Adrenal gland (tissue), 12 donors: Measurements from ENCODE around the gene CEMIP2. TPM values are rescaled to one million over a fixed set of nuclear protein-coding genes. Genes with fewer than 3 reads are reported as not detected.

Source experiments
- DNase-seq, 7 donors: peaks; one replicate each; pipeline ENCODE4 v3.0.0-alpha.2; 2019 to 2020
- H3K27ac ChIP-seq, 5 donors: fragments of 200-600 bp; sonication (generic) in 4 of 5; 1 replicate in 3 of 5; 2 replicates in 2 of 5; pipeline versions ENCODE4 v1.5.1 to v1.8.0; 2016 to 2020; ENCODE audit warnings: mild to moderate bottlenecking in 1 of 5
- H3K27me3 ChIP-seq: fragments of 200-600 bp; 2 replicates; pipeline ENCODE4 v1.8.0; 2021
- H3K36me3 ChIP-seq, 2 donors: fragments of 200-600 bp; replicated peaks in 1 of 2; 1 replicate in 1 of 2; 2 replicates in 1 of 2; pipeline versions ENCODE4 v1.5.1 to v1.8.0; 2018 to 2022
- H3K4me1 ChIP-seq, 2 donors: fragments of 200-600 bp; replicated peaks in 1 of 2; 1 replicate in 1 of 2; 2 replicates in 1 of 2; pipeline versions ENCODE4 v1.5.1 to v1.8.0; 2018 to 2021
- H3K4me3 ChIP-seq, 4 donors: fragments of 200-600 bp; sonication (generic) in 3 of 4; one replicate each; pipeline ENCODE4 v1.5.1; 2016 to 2018
- H3K9me3 ChIP-seq, 3 donors: fragments of 200-600 bp; sonication (generic) in 1 of 3; replicated peaks in 1 of 3; 1 replicate in 2 of 3; 2 replicates in 1 of 3; pipeline versions ENCODE4 v1.5.1 to v1.8.0; 2016 to 2021
- POLR2A ChIP-seq, 2 donors: fragments of 450-650 bp; IDR thresholded peaks; one replicate each; pipeline ENCODE4 v1.6.1; 2017; ENCODE audit warnings: antibody characterized with exemption in 2 of 2, mild to moderate bottlenecking in 2 of 2, moderate library complexity in 1 of 2
- WGBS, 4 donors: extraction: QIAGEN DNeasy Blood & Tissue Kit in 2 of 4; methylation state at CpG; one replicate each; pipeline versions ENCODE4 v1.1.5 to v1.1.7; 2013 to 2017; 5-methylcytosine and 5-hydroxymethylcytosine counted together
- intact Hi-C, 2 donors: fragments of 100-400 bp; cut with DNase I; formaldehyde crosslinking; loops; one replicate each; pipeline versions ENCODE4 v1.14.1 to v1.15.0; 2022 to 2023
- polyA plus RNA-seq, 3 donors: library from polyadenylated mRNA; stranded (reverse); fragments of 200-250 nt in 2 of 3; fragments of 350-450 nt in 1 of 3; fragmentation: Illumina TruSeq in 1 of 3; extraction: RNeasy Lipid Tissue Mini Kit (QIAGEN cat#74804) in 1 of 3; gene quantifications; one replicate each; pipeline ENCODE4 v1.2.3, GENCODE V29; 2013 to 2014
- total RNA-seq, 9 donors: library from RNA; depleted of rRNA in 4 of 9; stranded (reverse); fragments of >200 nt in 4 of 9; fragments of 120-200 nt in 1 of 9; fragmentation: NEBNext Ultra II Directional in 1 of 9; extraction: Animal tissue kit (Norgen Biotek cat#: 25700) in 1 of 9; gene quantifications; one replicate each; pipeline versions ENCODE4 v1.1.0 to v1.2.4, GENCODE V29; 2013 to 2023
- TF ChIP-seq, protein P1 (sequence below), 6 experiments: fragments of 450-650 bp in 4 of 6; fragments of 200-600 bp in 2 of 6; sonication (generic) in 1 of 6; IDR thresholded peaks; 1 replicate in 5 of 6; 2 replicates in 1 of 6; pipeline versions ENCODE4 v1.5.1 to v1.8.0; 2016 to 2021; ENCODE audit warnings: antibody characterized with exemption in 6 of 6, mild to moderate bottlenecking in 2 of 6, moderate library complexity in 1 of 6
- donor health status: healthy with polysubstance abuse.
- donor health status: Bipolar disorder and iron deficiency.
- donor health status: DM: yes; HTN: yes; CAD: no.
- donor health status: DM: no; HTN: no; CAD: no.
- donor health status: DM: no; HTN: no; CAD: no.
- donor health status: DM: yes; HTN: yes; CAD: no.

The CEMIP2 gene
- total and polyA plus RNA-seq, 12 donors = 6.8 to 84.6 (median 24.0) TPM

DNA sequence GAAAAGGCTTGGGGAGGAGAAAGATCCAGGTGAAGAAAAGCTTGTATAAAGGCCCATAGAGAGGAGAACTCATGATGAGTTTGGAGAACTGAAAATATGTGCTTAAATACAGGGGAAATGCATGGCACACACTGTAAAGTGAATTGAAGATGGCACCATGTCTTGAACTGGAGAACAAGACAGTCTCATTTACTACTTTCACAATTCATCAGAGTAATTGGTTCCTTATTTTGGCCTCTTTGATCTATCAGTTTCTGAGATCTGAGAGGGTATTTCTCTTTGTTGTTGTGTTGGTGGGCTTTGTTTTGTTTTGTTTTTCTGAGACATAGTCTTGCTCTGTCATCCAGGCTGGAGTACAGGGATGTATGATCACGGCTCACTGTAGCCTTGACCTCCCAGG is 98.2 kb downstream of the CEMIP2 start:
- Histone ChIP-seq H3K36me3 (no peaks in the 10 kb centered on the region), H3K9me3 (no peaks in the 10 kb centered on the region), H3K4me3 (no peak overlapping the region), H3K27me3 (no peaks in the 10 kb centered on the region), H3K4me1 (no peaks in the 10 kb centered on the region), H3K27ac (no peak overlapping the region)
- 40 to 48% (median 47%) methylated on average over 1 of the region's 1 CpG for WGBS, 4 donors
- TF ChIP-seq, protein P1, sequence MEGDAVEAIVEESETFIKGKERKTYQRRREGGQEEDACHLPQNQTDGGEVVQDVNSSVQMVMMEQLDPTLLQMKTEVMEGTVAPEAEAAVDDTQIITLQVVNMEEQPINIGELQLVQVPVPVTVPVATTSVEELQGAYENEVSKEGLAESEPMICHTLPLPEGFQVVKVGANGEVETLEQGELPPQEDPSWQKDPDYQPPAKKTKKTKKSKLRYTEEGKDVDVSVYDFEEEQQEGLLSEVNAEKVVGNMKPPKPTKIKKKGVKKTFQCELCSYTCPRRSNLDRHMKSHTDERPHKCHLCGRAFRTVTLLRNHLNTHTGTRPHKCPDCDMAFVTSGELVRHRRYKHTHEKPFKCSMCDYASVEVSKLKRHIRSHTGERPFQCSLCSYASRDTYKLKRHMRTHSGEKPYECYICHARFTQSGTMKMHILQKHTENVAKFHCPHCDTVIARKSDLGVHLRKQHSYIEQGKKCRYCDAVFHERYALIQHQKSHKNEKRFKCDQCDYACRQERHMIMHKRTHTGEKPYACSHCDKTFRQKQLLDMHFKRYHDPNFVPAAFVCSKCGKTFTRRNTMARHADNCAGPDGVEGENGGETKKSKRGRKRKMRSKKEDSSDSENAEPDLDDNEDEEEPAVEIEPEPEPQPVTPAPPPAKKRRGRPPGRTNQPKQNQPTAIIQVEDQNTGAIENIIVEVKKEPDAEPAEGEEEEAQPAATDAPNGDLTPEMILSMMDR (IDR thresholded peaks at IDR 0.05) = no peak
- no peak for TF ChIP-seq POLR2A (IDR thresholded peaks at IDR 0.05)
- intact Hi-C loops = no loop called here
- no peak for DNase-seq

DNA sequence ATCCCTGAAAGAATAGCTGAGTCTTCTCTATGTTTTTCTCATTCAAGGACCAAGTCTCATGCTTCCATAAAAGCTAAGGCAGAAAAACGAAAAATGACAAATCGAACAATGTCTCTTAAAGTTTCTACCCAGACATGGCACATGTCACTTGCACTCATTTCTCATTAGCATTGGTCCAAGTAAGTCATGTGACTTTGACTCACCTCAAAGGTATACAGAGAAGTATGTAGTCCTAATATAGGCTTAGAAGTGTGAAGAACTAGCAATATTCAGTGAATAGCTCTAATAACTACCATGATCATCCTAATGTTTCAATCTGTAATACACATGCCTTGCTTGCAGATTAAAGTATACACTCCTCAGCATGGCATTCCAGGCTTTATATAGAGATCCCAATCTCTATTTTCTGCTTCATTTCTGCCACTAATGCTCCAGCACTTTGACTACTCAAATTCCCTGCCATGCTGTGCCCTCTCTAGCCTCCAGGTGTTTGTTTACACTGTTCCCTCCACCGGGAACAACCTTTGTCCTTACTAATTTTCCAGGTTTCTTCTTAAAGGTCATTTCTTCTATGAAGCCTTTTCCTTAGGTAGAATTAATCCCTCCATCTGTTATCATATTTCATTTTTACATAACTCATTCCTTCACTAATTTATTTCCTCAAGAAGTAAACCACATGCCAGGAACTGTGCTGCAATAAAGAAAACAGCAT is 98.9 kb downstream of the CEMIP2 start:
- no peak for TF ChIP-seq POLR2A (IDR thresholded peaks at IDR 0.05)
- TF ChIP-seq, protein P1 (IDR thresholded peaks at IDR 0.05) = no peak
- no peak for DNase-seq
- 74 to 87% (median 81%) methylated on average over 3 of the region's 3 CpGs for WGBS, 4 donors

DNA sequence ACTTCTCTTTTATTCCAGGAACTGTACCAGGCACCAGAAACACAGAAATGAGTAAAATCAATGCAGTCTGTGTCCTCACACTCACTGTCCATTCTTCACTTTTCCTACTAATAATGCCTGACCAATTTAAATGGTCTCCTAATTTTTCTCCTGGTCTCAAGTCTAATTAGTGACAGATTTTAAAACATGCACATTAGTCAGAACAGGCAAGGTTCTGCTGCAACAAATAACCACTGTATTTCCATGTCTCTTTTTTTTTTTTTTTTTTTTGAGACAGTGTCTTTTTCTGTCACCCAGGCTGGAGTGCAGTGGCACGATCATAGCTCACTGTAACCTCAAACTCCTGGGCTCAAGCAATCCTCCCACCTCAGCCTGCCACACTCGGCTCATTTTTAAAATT is 99.6 kb downstream of the CEMIP2 start:
- no peaks in the 10 kb centered on the region for H3K9me3 ChIP-seq
- H3K36me3 ChIP-seq = no peaks in the 10 kb centered on the region
- no peak for DNase-seq
- TF ChIP-seq, protein P1 (IDR thresholded peaks at IDR 0.05) = no peak
- TF ChIP-seq POLR2A (IDR thresholded peaks at IDR 0.05) = no peak
- intact Hi-C loops = no loop called here
- no peaks in the 10 kb centered on the region for H3K27me3 ChIP-seq
- no peak overlapping the region for H3K27ac ChIP-seq
- no peak overlapping the region for H3K4me3 ChIP-seq
- no peaks in the 10 kb centered on the region for H3K4me1 ChIP-seq
- WGBS, 4 donors = 76 to 100% (median 93%) methylated on average over 2 of the region's 2 CpGs

More for the DNA sequence above, 98.9 kb downstream of the CEMIP2 start:
- H3K27ac ChIP-seq = no peak overlapping the region
- intact Hi-C loops = no loop called here
- H3K27me3 ChIP-seq = no peaks in the 10 kb centered on the region
- no peaks in the 10 kb centered on the region for H3K4me1 ChIP-seq
- no peak overlapping the region for H3K4me3 ChIP-seq
- H3K36me3 ChIP-seq = no peaks in the 10 kb centered on the region
- H3K9me3 ChIP-seq = no peaks in the 10 kb centered on the region

DNA sequence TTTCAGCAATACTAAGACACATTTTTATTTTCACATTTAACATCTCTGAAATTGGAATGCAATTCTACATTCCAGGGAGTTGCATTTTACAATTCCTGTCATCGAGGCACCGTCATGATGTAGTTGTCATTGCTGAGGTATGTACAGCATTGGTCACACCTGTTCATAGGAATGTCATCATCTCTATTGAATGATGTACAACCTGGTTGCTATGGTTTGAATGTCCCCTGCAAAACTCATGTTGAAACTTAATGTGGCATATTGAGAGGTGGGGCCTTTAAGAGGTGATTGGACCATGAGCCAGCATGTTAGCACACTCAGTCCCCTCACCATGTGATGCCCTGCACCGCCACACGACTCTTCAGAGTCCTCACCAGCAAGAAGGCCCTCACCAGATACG is 103.1 kb downstream of the CEMIP2 start:
- TF ChIP-seq POLR2A (IDR thresholded peaks at IDR 0.05) = no peak
- TF ChIP-seq, protein P1 (IDR thresholded peaks at IDR 0.05) = no peak
- Histone ChIP-seq H3K27me3 (no peaks in the 10 kb centered on the region), H3K36me3 (no peaks in the 10 kb centered on the region), H3K4me1 (no peaks in the 10 kb centered on the region), H3K9me3 (no peaks in the 10 kb centered on the region), H3K4me3 (no peak overlapping the region), H3K27ac (no peak overlapping the region)
- DNase-seq = no peak
- WGBS, 4 donors = 86 to 90% (median 89%) methylated on average over 5 of the region's 5 CpGs
- intact Hi-C loops = no loop called here
